GM21367 (cell line): ENCODE data around the gene MGARP.

Experiments used
- ATAC-seq: cut with Tn5 transposase; IDR thresholded peaks from one replicate; pipeline ENCODE4 v1.9.1; 2021; ENCODE audit not compliant: unreplicated experiment

Gene MGARP

DNA sequence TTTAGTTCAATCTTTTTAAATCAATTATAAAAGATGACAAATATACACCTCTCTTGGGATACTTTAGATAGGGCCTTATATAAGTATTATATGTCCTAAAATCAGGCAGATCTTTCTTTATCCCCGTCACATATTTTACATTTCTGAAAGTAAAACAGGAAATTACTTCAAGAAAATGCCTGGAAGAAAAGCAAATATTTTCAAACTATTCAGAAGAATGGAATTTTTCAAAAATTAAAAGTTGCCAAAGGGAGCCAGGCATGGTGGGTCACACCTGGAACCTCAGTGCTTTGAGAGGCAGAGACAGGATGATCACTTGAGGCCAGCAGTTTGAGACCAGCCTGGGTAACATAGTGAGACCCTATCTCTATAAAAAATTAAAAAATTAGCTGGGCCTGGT lies 34.4 kb downstream of the MGARP start:
- no peak for ATAC-seq

DNA sequence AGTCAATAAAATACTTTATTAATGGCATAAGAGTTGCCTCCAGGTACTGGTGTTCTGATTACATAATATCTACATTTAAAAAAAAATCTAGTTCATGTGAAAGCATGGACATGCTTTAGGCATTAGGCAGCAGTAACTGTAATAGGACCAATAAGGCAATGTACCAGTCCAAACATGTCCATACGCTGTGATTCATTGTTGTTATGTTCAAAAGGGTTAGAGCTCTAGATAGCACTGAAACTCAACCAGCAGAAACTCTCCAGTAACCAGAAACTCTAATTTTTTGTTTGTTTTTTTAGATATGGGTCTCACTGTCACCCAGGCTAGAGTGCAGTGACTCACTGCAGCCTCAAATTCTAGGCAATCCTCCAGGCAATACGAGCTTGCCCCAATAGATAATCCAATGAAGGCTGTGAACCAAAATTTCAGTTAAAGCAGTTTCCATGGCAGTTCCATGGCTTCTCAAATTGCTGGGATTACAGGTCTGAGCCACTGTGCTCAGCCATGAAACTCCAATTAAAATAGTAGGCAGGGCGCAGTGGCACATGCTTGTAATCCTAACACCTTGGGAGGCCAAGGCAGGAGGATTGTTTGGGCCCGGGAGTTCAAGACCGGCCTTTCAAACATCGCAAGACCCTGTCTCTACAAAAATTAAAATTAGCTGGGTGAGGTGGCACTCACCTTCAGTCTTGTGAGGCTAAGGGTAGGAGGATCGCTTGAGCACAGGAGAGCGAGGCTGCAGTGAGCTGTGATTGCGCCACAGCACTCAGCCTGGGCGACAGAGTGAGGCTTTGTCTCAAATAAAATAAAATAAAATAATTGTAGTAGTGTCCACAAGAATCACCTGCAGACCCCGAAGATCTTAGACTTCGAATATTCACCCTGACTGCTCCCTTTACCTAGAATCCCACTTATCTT lies 36.3 kb downstream of the MGARP start:
- ATAC-seq: no peak

DNA sequence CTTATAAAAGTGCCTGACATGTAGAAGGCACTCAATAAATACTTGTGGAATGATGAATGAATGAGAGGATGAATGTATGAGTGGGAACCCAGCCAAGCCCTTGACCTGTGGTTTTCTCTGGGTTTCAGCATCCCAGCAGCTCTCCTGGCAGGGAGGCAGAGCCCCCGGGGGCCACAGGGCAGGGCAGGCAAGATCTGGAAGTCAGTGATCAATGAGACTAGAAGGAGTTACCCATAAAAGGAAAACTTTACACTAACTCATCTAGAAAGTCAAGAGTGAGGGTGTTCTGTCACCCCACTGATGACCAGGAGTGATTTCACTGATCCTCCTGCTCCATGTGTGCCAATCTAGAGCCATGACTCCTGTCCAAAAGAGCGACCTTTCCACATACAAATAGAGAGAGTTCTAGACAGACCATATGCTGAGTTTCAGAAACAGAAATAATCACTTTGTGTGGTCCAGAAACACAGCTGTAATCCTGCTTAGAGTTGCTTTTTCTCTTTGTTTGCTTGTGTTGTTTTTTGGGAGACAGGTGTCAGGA lies 37.4 kb downstream of the MGARP start:
- ATAC-seq: no peak

DNA sequence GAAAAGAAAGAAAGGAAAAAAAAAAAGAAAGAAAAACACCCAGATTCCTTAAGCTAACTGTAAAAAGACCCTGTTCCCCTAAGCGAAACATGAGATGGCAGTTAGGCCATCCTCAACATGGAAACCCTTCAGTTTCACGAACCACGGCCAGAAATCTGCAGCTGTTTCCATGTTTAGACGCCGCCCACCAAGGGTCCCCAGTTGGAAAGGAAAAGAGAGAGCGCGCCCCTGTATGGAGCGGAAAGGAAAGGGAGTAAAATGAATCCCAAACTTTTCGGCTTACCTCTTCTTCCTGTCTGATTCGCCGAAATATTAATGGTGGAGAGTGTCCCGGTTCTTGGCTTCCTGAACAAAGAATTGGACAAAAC lies 38.3 kb downstream of the MGARP start:
- no peak for ATAC-seq

DNA sequence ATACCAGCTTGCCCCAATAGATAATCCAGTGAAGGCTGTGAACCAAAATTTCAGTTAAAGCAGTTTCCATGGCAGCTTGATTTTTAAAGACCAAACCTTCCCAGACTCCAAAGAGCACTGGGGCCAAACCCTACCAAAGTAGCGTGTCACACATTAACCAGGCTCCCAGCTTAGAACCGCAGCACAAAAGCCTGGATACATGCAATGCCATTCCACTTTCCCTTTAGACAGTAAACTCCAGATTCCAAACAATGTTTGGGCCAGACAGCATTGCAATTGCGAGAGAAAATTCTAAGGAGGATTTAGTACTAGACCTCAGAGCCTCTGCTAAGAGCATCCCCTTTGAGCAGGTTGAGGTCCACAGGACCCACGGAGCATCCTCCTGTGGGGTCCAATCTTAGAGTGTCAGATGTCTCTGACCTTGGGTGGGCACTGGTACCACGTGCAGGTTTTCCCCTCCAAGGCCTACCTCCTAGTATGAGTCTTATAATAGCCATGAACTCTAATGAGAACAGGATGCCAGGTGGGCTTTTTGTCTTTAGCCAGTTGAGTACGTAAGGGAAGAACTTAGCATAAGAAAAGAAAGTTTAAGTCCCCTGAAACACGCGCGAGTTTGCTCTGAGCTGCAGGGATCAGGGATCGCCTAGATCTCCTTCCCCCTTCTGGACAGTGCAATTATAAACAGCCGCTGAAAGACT lies 38.8 kb downstream of the MGARP start:
- no peak for ATAC-seq

DNA sequence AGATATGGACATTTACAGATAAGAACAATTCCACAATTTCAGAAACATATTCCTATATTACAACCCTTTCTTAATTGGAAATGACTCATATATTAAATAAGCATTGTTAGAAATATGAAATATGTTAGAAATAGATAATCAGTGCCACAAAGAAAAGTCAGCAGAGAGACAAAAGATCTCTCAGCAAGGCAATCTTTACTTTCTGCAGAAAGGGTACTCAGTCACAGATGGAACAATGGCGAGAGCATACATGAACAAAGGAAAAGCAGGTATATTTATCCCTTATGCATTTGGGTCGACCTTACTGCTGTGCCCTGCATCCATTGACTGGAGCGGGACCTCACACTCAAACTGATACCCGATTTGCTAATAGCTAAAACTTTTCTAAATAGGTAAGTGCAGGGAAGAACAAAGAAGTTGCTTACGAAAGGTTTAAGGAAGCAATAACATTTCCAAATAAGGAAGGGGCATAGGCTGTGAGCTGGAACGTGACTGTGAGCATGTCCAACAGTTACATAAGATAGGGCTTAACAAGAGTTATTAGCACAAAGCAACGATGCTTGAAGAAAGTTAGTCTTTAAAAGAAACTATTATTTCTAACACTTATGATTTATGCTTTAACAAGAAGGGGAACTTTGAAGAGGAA lies 40.8 kb downstream of the MGARP start:
- no peak for ATAC-seq

DNA sequence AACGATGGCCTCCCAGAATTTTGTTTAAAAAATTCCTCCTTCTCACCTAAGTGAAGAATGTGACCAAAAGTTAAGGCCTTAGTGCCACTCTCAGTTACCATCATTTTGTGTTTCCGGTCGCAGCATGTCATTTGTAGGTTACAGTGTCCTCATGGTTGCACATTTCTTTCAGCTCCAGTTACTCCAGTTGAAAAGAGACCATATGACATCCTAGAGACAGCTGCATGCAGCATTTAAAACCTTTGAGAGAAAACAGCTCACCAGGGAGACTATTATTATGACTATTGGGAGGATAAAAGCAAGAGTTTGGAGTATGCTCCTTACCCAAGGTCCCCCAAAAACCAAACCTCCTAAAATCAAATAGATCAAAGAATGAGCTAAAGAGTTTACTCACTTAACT lies 45.8 kb downstream of the MGARP start:
- no peak for ATAC-seq

DNA sequence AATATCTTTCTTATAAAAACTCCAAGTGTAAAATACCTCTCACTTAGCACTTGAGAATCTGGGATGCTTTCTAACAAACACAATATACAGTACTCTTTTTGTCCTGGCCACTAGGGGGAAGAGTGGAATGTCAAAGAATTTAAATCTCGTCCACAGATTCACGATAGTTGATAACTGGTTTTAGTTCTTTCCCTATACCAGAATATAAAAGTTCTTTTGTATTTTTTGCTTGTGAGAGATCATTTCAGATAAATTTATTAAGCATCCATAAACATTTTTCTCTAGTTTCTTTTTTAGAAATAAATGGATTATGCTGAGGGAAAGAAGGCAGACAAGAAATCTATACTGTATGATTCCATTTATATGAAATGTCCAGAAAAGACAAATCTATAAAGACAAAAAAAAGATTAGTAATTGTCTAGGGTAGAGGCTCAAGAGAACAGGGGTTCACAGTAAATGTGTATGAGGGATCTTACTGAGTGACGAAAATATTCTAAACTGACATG lies 50.4 kb downstream of the MGARP start:
- no peak for ATAC-seq

DNA sequence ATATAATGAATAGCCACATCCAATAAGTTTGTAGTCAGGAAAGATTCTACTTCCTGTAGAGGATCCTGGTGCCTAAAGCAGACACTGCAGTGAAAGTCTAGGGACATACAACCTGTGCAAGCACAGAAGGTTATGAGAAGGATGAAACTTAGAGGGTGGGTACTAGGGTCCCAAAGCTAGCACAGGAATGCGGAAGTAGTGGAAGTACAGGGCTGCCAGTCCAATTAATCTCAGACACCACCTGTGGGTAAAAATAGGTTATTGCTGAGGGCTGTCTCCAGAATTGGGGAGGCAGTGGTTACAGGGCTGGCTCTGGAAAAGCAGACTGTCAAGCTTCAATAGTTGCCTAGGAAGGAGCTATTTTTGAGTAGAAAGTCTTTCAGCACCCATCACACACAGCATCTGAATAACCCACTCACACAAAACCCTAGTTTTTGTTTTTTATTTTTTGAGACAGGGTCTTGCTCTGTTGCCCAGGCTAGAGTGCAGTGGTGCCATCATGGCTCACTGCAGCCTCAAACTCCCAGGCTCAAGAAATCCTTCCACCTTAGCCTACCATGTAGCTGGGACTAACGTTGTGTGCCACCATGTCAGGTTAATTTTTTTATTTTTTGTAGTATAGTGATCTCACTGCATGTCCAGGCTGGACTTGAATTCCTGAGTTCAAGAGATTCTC lies 52.2 kb downstream of the MGARP start:
- peak; percentile 51 for ATAC-seq

DNA sequence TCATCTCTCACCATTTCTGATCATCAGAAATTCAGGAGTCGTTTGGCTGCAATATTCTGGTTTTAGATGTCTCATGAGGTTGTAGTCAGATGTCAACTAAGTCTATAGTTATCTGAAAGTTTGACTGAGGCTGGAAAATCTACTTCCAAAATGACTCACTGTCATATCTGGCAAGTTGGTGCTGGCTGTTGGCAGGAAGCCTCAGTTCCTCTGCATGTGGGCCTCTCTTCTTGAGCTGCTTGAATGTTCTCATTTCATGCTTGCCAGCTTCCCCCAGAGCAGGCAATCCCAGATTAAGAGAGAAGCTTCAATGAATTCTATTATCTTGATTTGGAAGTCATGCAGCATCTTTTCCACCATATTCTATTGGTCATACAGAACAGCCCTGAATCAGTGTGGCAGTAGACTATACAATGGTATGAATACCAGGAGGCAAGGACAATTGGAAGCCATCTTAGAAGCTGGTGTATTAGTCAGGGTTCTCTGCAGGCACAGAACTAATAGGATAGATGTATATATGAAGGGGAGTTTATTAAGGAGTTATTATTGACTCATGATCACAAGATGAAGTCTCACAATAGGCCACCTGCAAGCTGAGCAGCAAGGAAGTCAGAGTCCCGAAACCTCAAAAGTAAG lies 56.2 kb downstream of the MGARP start:
- ATAC-seq: no peak

DNA sequence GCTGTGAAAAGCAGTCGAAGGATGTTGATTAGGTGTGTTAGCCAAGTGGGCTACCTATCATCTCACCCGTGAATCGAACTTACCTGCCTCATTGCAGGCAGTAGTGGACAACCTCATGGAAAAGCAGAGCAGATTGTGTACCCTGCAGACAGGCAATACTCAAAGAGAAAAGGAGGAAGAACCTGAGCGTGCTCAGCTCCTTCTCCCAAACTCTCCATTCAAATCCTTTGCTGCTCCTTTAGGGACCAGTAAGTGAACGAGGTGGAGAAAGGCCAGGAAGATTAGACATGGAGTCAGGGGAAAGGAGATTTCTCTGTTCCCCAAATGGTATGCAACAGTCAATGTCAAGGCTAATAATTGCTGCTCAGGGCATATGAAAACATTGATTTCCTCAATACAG lies 57.8 kb downstream of the MGARP start:
- no peak for ATAC-seq

DNA sequence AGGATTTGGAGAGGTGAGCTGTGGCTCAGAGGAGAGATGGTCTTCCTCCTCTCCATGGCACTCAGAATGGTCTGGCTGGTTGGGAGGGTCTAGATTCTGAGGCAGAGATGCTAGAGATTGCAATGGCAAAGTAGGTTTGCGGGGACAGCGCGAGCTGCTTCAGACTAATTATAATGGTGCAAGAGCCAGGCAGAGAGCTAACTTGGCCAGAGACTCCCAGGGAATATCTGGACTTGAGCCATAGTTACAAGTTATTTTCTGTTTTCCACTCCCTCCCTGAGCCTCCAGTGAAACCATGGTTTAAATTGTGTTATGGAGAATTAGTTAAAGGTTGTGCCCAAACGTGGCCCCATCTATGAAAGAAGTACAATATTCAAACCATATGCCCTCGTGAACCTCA lies 58.3 kb downstream of the MGARP start:
- ATAC-seq: no peak

DNA sequence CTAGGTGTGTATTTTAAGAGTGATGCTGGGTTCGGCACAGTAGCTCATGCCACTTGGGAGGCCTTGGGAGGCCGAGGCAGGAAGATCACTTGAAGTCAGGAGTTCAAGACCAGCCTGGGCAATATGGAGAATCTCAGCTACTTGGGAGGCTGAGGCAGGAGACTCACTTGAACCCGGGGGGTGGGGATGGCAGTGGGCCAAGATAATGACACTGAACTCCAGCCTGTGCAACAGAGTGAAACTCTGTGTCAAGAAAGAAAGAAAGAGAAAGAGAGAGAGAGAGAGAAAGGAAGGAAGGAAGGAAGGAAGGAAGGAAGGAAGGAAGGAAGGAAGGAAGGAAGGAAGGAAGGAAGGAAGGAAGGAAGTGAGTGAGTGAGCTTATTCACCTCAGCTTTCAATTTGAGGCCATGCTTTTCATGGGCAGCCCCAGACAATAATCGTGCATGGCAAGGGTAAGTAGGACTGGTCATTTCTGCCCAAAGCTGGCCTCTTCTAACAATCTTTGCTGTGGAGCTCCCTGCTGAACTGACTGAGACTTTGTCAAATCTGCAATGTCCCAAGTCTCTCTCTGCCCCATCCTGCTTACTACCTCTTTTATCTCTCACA lies 60.5 kb downstream of the MGARP start:
- ATAC-seq: no peak
